Globus pallidus (tissue), 1 donor: ENCODE data around the gene CRYBB1.
A peak's percentile ranks its signal among the peaks of the same experiment; 100 is the strongest.
"Not testable (repeated sequence)": the region's sequence is repeated elsewhere in the genome, so short reads cannot be mapped to it uniquely, and the experiment has no call there.

Source experiments
- DNase-seq: peaks from one replicate; pipeline ENCODE4 v3.0.0-alpha.2; 2015; ENCODE audit warnings: low spot score

The CRYBB1 gene

GRCh38 chr22:26636296-26636695 is 18.5 kb upstream of the CRYBB1 start:
- no peak for DNase-seq

GRCh38 chr22:26635117-26635516 is 17.3 kb upstream of the CRYBB1 start:
- no peak for DNase-seq

GRCh38 chr22:26634189-26634588 is 16.4 kb upstream of the CRYBB1 start:
- DNase-seq: no peak

- no peak for DNase-seq
Measured at GRCh38 chr22:26632422-26633155, 14.8 kb upstream of the CRYBB1 start.

- DNase-seq: no peak
Measured at GRCh38 chr22:26631282-26631681, 13.5 kb upstream of the CRYBB1 start.

- DNase-seq: no peak
Measured at GRCh38 chr22:26629988-26630761, 12.3 kb upstream of the CRYBB1 start.

- no peak for DNase-seq
Measured at GRCh38 chr22:26624803-26625202, 7.0 kb upstream of the CRYBB1 start.

GRCh38 chr22:26623984-26624383 is 6.2 kb upstream of the CRYBB1 start:
- DNase-seq: no peak

GRCh38 chr22:26621663-26622062 is 3.8 kb upstream of the CRYBB1 start, which contains the start of gene CRYBA4:
TSS of gene CRYBA4 (plus strand) at chr22:26621963. CDS start at chr22:26622597, 634 bp downstream.
- DNase-seq: no peak

- no peak for DNase-seq
Measured at GRCh38 chr22:26620197-26620596, 2.4 kb upstream of the CRYBB1 start.

- DNase-seq: no peak
Measured at GRCh38 chr22:26619510-26619909, 1.7 kb upstream of the CRYBB1 start.

- DNase-seq: no peak
Measured at GRCh38 chr22:26618455-26618854, 628 bp upstream of the CRYBB1 start.

GRCh38 chr22:26616650-26617049 is 1.2 kb downstream of the CRYBB1 start:
- DNase-seq: no peak

GRCh38 chr22:26615830-26616435 is 1.9 kb downstream of the CRYBB1 start:
- DNase-seq: no peak

GRCh38 chr22:26615149-26615548 is 2.7 kb downstream of the CRYBB1 start:
- DNase-seq: no peak

GRCh38 chr22:26614322-26614721 is 3.5 kb downstream of the CRYBB1 start:
- DNase-seq: no peak

GRCh38 chr22:26613753-26614152 is 4.1 kb downstream of the CRYBB1 start:
- not testable (repeated sequence) for DNase-seq

GRCh38 chr22:26612652-26613051 is 5.2 kb downstream of the CRYBB1 start:
- no peak for DNase-seq

- no peak for DNase-seq
Measured at GRCh38 chr22:26610996-26611395, 6.8 kb downstream of the CRYBB1 start.

GRCh38 chr22:26610072-26610958 is 7.5 kb downstream of the CRYBB1 start:
- DNase-seq: peak; percentile 38

- no peak for DNase-seq
Measured at GRCh38 chr22:26609287-26609686, 8.5 kb downstream of the CRYBB1 start.

GRCh38 chr22:26608129-26608528 is 9.7 kb downstream of the CRYBB1 start:
- DNase-seq: no peak
